GM19099 (cell line): Measurements from ENCODE around the gene TRAPPC11.

Source experiments
- POLR2A ChIP-seq: IDR thresholded peaks from 3 replicates; pipeline ENCODE4 v1.6.1; 2011; ENCODE audit warnings: low read depth; ENCODE audit not compliant: insufficient read length; ENCODE audit errors: extremely low read depth

The TRAPPC11 gene

DNA sequence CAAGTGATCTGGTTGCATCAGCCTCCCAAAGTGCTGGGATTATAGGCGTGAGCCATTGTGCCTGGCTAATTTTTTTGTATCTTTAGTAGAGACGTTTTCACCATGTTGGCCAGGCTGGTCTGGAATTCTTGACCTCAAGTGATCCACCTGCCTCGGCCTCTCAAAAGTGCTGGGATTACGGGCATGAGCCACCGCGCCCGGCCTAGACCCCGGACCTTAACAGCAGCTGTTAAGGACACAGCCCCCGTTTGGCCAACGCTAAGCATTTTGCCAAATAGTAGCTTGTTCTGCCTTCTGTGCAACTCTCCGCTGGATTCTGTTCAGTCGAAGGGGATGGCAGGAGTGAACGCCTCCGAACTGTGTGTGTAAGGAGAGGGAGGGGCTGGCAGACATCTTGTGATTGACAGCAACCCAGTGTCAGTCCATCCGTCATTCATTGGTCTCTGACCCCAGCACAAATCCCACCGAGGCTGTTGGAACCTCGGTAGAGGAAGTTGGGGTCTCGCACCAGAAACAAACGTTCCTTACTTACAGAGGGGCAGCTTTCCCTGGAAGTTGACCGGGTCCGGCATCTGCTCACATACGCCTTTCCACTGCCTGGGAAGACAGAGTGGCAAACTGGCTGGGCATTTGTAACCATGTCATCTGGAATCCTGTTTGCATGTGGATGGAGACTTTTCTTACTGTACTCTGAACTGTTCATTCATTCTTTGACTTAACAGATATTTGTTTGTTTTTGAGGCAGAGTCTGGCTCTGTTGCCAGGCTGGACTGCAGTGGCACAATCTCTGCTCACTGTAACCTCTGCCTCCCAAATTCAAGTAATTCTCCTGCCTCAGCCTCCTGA, 69.4 kb downstream of the TRAPPC11 start:
- TF ChIP-seq POLR2A, result no peak

GRCh38 chr4:183729069-183729406, 69.9 kb downstream of the TRAPPC11 start:
- TF ChIP-seq POLR2A, result no peak

- TF ChIP-seq POLR2A, result no peak
Observed at GRCh38 chr4:183729430-183730328, 70.6 kb downstream of the TRAPPC11 start.

- TF ChIP-seq POLR2A, result no peak
Observed at GRCh38 chr4:183732296-183732695, 73.2 kb downstream of the TRAPPC11 start.

GRCh38 chr4:183733181-183733580, 74.1 kb downstream of the TRAPPC11 start:
- TF ChIP-seq POLR2A, result no peak

DNA sequence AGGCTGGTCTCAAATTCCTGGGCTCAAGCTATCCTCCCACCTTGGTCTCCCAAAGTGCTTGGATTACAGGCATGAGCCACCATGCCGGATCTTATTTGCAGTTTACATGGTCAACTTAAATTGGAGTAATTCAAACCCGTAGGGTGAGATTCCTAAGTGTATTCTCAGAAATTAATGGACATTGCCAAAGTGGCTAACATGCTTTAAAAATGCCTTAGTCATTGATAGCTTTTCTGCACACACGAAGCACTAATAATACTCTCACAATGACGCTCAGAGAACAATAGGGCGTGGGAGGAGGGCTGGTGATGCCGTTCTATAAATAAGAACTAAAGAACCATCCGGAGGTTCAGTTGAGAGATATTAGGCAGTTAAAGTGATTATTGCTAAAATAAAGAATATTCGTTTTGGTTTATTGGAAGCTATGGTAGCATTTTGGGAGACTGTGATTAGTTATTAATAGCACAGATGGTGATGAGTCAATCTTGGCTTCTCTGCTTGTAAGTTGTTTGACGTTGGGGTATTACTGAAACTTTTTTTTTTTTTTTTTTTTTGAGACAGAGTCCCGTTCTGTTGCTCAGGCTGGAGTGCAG, 79.1 kb downstream of the TRAPPC11 start:
- no peak for TF ChIP-seq POLR2A

DNA sequence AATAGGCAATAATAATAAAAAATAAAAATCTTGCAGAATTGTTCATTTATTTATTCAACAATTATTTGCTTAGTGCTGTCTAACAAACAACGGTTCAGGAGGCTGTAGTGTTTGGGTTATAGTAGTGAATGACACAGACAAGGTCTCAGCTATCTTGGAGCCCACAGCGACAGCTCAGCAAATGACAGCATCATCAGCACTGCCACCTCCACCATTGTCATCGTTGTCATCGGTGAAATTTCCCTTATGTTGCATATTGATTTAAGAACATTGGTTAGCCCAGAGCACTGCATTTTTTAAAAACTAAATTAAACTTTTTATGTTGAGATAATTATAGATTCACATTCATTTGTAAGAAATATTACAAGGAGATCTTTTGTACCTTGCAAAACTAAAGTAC, 79.9 kb downstream of the TRAPPC11 start:
- no peak for TF ChIP-seq POLR2A

GRCh38 chr4:183746305-183747229, 87.5 kb downstream of the TRAPPC11 start:
- no peak for TF ChIP-seq POLR2A

DNA sequence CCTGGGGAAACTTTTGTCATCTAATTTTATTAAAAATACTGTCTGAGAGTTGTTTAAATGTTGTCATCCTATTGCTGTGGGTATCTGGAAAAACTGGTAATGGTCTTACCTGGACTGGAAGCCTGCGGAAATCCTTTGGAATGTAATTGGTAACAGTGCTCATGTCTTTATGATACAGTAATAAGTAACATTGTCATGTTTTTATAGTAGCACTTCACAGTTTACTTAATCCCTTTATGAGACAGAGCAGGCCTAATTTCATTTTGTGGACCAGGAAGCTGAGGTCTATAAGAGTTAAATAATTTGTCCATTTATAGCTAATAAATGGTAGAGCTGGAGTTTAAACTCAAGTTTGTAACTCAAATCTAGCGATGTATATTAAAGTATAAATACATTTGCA, 88.3 kb downstream of the TRAPPC11 start:
- TF ChIP-seq POLR2A, result no peak

- TF ChIP-seq POLR2A, result no peak
Observed at GRCh38 chr4:183747931-183748670, 89.0 kb downstream of the TRAPPC11 start.

GRCh38 chr4:183751106-183751505, 92.0 kb downstream of the TRAPPC11 start:
- TF ChIP-seq POLR2A, result no peak

GRCh38 chr4:183755596-183755995, 96.5 kb downstream of the TRAPPC11 start:
- TF ChIP-seq POLR2A, result no peak

DNA sequence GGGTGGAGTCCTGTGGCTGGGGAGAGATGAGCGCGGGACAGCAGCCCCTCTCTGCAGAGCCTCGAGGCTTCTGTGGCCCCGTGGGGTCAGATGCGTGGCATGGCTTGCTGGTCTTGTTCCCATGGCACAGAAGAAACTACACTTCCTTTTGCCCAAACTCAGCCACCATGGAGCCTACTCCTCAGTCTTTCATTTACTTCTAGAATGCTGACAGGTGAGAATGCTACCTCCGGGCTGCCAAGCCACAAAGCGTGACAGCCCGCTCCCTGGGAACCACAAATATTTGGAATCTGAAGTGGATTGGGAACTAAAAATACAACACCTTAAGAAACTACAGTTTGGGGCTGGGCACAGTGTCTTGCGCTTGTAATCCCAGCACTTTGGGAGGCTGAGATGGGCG, 98.0 kb downstream of the TRAPPC11 start:
- TF ChIP-seq POLR2A, result no peak

- no peak for TF ChIP-seq POLR2A
Observed at GRCh38 chr4:183758061-183758757, 99.1 kb downstream of the TRAPPC11 start.
